ENCODE measurements around the gene POLR3G.

Gene POLR3G, protein sequence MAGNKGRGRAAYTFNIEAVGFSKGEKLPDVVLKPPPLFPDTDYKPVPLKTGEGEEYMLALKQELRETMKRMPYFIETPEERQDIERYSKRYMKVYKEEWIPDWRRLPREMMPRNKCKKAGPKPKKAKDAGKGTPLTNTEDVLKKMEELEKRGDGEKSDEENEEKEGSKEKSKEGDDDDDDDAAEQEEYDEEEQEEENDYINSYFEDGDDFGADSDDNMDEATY

GRCh38 chr5:90474235-90475107 lies at the start of gene POLR3G, which contains the start of gene MBLAC2:
TSS of gene POLR3G (plus strand) at chr5:90474864. CDS start at chr5:90485568, 10,704 bp downstream.
TSS of gene MBLAC2 (minus strand) at chr5:90474771. CDS start at chr5:90474292, 479 bp downstream.
- in situ Hi-C loops (cut with MboI; ENCODE audit: low sequenced_read_pairs): no loop called here

GRCh38 chr5:90434116-90434714 lies 40.4 kb upstream of the POLR3G start:
- in situ Hi-C loops (cut with MboI; ENCODE audit: low sequenced_read_pairs): no loop called here

DNA sequence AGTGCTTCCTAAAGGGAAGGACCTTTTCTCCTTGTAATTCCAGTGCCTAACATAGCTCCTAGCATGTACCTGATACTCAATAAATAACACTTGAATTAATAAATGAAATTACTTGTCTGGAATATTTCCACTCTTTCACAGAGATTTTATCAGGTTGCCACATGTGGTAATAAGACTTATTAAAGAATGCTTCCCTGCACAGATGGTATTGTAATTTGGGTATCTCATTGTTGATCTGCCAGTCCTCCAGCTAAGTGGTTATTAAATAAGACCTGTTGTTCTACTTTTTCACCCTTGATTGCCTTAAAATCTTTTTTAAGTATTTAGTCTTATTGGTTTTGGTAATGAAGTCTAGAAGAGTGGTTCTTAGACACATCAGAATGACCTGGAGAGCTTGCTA lies 37.0 kb upstream of the POLR3G start:
- in situ Hi-C loops (cut with MboI; ENCODE audit: low sequenced_read_pairs): no loop called here

DNA sequence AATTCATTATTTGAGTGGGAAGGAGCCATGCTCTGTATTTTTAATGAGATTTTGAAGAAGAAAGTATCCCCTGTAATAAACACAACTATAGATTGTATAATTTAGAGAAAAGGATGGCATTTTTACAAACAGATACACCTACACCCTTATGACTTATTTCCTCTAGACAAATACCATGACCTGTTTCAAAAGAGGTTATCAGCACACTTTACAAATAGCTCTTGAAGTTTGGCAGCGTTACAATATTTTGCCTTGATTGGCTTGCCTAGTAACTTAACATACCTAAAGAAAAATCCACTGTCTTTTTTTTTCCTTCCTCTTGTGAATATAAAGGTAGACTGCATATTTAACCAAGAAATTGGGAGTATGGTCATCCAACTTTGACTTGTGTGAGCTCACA lies 36.6 kb upstream of the POLR3G start:
- in situ Hi-C loops (cut with MboI; ENCODE audit: low sequenced_read_pairs): no loop called here

- in situ Hi-C loops (cut with MboI; ENCODE audit: low sequenced_read_pairs): no loop called here
Observed at GRCh38 chr5:90440644-90441043, 34.0 kb upstream of the POLR3G start.

GRCh38 chr5:90446961-90447360 lies 27.7 kb upstream of the POLR3G start:
- in situ Hi-C loops (cut with MboI; ENCODE audit: low sequenced_read_pairs): no loop called here

DNA sequence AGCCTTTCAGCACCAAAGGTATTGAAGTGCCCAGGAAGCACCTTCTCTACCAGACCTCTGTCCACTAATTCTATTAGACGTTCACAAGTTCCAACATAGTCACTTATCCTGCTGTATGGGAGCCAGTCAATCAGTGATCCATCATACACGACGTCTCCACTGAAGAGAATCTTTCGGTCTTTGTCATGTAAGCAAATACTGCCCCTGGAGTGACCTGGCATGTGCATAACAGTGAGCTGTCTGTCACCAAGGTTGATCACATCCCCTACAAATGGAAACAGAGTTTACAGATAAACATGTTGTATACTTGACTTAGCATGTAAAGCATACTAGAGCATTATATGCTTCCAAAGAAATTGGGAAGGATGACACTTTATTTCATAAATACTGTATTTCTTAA lies 13.4 kb upstream of the POLR3G start:
- in situ Hi-C loops (cut with MboI; ENCODE audit: low sequenced_read_pairs): no loop called here

- in situ Hi-C loops (cut with MboI; ENCODE audit: low sequenced_read_pairs): no loop called here
Observed at GRCh38 chr5:90472783-90473395, 1.8 kb upstream of the POLR3G start.

GRCh38 chr5:90473396-90474234 lies 1.0 kb upstream of the POLR3G start:
- in situ Hi-C loops (cut with MboI; ENCODE audit: low sequenced_read_pairs): no loop called here

DNA sequence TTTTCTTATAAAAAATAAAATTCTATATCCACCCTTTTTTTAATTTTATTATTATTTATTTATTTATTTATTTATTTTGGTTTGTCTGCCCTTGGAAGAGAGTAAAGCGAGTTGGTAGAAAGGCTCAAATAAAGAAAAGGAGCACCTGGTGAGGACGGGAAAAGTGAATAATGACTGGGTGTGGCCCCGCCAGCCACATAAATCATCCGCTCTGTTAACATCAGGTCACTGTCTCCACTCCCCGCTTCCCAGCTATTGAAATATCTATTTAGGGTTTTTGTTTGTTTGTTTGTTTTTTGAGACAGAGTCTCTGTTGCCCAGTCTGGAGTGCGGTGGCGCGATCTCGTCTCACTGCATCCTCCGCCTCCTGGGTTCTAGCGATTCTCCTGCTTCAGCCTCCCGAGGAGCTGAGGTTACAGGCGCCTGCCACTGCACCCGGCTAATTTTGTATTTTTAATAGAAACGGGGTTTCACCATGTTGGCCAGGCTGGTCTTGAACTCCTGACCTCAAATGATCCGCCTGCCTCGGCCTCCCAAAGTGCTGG lies 844 bp downstream of the POLR3G start:
- in situ Hi-C loops (cut with MboI; ENCODE audit: low sequenced_read_pairs): no loop called here

GRCh38 chr5:90476391-90476790 lies 1.7 kb downstream of the POLR3G start:
- in situ Hi-C loops (cut with MboI; ENCODE audit: low sequenced_read_pairs): no loop called here

- in situ Hi-C loops (cut with MboI; ENCODE audit: low sequenced_read_pairs): no loop called here
Observed at GRCh38 chr5:90477073-90477472, 2.4 kb downstream of the POLR3G start.

DNA sequence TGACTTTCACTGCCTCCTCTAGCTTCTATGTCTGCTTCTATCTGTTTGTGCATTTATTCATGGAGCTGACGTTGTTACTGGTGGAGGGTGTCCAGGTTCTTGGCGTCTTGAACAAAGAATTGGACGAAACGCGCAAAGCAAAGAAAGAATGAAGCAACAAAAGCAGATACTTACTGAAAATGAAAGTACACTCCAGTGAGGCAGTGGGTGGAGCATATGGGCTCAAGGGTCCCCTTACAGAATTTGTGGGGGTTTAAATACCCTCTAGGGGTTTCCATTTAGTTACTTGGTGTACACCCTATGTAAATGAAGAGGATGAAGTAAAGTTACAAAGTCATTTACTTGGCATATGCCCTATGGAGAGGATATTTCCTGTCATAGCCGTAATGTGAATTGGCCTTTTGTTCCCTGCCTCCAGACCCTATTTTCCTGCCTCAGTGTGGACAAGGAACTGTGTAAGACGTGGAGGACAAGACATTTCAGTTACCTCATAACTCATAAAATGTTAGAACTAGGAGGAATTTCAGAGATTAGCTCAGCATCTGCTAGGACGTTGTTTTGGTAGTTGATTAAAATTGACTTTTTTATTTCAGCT lies 3.1 kb downstream of the POLR3G start:
- in situ Hi-C loops (cut with MboI; ENCODE audit: low sequenced_read_pairs): no loop called here

GRCh38 chr5:90479611-90480385 lies 5.1 kb downstream of the POLR3G start:
- in situ Hi-C loops (cut with MboI; ENCODE audit: low sequenced_read_pairs): no loop called here

- in situ Hi-C loops (cut with MboI; ENCODE audit: low sequenced_read_pairs): no loop called here
Observed at GRCh38 chr5:90480699-90481098, 6.0 kb downstream of the POLR3G start.

DNA sequence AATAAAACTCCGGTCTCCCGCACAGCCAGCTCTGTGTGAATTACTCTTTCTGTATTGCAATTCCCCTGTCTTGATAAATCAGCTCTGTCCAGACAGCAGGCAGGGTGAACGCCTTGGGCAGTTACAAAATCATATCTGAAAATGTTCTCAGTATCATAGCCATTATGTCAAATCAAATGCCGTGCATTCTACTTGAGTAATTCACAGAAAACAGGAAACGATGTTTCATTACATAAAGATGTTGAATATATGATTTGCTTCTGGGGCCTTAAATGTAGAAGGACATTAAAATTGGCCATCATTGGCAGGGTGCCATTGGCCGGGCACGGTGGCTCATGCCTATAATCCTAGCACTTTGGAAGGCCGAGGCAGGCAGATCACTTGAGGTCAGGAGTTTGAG lies 8.5 kb downstream of the POLR3G start:
- in situ Hi-C loops (cut with MboI; ENCODE audit: low sequenced_read_pairs): no loop called here

DNA sequence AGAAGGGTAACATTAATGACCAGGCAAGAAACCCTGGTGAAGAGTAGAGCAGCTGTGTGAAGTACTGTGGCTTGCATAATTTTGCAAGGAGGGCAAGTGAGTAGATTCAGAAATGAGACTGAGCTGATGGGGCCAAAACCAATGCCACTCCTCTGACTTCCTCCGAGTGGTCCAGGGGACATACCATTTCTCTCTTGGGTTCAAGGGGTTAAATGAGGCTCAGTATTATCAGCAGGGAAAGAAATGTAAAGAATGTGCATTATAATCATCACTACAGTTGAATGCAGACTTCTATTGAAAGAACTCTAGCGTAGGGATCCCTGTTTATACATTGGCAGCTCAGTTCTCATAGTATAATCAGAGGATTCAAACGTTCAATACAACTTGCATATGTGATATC lies 9.9 kb downstream of the POLR3G start:
- in situ Hi-C loops (cut with MboI; ENCODE audit: low sequenced_read_pairs): no loop called here

DNA sequence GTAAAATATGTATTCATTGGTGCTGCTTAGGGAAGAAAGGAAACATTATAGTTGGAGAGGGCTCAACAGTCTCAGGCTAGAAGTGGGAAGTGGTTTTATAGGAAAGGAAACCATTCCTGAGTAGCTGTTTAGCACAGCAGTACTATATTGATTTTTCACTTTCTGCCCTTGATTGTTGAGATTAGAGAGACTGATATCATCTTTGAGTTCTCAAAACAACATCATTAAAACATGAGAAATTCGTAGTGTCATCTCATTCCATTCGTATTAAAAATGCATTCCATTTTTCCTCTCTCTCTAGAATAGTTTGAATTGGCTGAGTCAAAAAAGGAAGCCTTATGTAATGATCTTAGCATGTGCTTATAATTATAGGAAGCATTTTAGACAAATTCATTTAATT lies 14.1 kb downstream of the POLR3G start:
- in situ Hi-C loops (cut with MboI; ENCODE audit: low sequenced_read_pairs): no loop called here

GRCh38 chr5:90494043-90494442 lies 19.4 kb downstream of the POLR3G start:
- in situ Hi-C loops (cut with MboI; ENCODE audit: low sequenced_read_pairs): no loop called here

Data from HL-60/S4 treated with phorbol 12-myristate 13-acetate at 8.2 ng/mL for 4 days and 3 days (cell line).